GM21529 (cell line): Measurements from ENCODE around the gene USP24.
"Not testable (repeated sequence)": the region's sequence is repeated elsewhere in the genome, so short reads cannot be mapped to it uniquely, and the experiment has no call there.

Experiments used
- ATAC-seq: cut with Tn5 transposase; IDR thresholded peaks from one replicate; pipeline ENCODE4 v1.9.1; 2021; ENCODE audit not compliant: unreplicated experiment

USP24 gene

DNA sequence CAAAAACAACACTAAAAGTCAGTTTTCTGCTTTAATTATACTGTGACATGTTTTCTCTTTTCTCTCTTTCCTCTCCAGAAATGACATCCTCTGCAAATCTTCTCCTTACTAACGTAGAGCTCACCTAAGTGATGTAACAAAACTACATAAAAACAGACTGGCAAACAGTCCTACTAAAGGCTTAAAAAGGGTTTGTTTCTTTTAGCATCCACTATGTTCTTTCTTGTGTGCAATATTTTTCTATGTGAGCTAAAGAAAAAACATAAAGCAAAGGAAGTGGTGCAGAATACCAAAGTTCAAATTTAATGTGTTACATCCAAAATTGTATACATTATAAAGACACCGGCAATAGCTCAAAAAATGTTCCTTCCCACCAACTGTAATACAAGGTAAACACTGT lies 14.5 kb downstream of the USP24 start:
- ATAC-seq = no peak

GRCh38 chr1:55199735-55200134 lies 15.4 kb downstream of the USP24 start:
- not testable (repeated sequence) for ATAC-seq

GRCh38 chr1:55198044-55198443 lies 17.1 kb downstream of the USP24 start:
- no peak for ATAC-seq

DNA sequence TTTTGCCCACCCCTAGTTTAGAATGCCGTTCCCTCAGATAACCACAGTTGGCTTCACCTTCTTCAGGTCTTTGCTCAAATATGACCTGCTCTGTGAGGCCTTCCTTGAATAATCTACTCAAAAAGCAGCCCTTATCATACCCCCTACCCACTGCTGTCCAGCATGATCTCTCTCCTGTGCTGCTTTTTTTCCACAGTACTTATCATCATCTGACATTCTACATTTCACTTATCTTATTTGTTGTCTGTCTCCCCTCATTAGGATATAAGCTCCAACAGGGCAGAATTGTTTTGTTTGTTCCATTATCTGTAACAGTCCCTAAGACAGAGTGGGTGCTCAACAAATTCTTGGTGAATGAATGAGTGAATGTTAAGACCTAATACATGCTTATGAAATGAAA lies 18.1 kb downstream of the USP24 start:
- ATAC-seq = no peak

GRCh38 chr1:55196433-55197035 lies 18.6 kb downstream of the USP24 start:
- no peak for ATAC-seq

- ATAC-seq = no peak
These were observed 19.5 kb downstream of the USP24 start for GRCh38 chr1:55195521-55196233.

DNA sequence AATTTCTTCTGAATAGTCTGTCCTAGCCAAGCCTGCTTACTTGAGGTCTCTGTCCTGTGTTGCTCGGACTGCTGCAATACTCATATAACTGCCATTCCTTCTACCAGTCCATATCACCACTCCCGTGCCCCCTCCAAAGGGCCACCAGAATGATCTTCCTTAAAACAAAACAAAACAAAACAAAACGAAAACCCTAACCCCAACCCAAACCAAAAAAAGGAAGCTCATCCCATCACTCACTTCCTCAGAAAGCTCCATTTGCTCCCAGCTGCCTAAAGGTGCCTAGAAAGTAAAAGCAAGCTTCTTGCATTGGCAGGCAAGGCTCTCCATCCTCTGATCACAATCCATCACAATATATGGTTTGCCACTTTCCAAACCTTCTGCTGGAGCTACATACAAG lies 20.3 kb downstream of the USP24 start:
- no peak for ATAC-seq

DNA sequence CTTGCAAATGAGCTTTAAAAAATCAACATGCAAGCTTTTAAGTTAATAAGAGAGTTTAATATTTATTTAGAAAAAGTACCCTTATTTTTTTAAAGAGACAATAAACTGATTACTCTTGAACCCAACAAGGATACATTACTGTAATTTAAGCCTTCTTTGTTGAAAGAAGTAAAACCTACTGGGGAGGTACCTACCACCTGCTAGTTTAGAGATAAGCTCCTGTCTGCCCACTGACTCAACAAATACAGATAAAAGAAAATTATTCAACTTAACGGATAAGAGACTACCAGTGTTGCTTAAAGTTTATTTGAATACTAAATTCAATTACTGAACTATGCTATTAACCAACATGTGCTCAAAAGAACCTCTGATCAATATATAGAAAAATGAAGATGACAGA lies 23.1 kb downstream of the USP24 start:
- no peak for ATAC-seq

DNA sequence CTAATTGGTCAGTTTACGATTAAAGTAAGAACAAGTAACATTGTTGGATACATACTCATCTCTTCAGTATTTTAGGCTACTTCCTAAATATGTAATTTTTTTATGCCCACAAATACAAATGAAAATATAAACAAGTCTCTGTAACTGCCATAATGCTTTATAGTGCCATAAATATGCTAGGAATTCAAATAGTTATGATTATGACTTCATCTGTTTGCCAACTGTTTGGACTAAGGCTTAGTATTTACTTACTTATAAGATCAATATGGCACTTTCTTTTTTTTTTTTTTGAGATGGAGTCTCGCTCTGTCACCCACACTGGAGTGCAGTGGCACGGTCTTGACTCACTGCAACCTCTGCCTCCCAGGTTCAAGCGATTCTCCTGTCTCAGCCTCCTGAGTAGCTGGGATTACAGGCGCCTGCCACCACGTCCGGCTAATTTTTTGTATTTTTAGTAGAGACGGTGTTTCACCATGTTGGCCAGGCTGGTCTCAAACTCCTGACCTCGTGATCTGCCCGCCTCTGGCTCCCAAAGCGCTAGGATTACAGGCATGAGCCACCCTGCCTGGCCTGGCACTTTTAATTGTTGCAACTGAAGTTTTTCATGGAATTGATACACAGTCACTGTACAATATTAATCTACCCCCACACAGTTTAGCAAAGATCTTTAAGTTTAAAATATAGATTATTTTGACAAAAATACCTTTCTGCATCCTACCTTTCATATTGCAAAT lies 23.8 kb downstream of the USP24 start:
- ATAC-seq = not testable (repeated sequence)

GRCh38 chr1:55190109-55190508 lies 25.1 kb downstream of the USP24 start:
- ATAC-seq = no peak

- no peak for ATAC-seq
These were observed 26.3 kb downstream of the USP24 start for GRCh38 chr1:55188909-55189308.

- no peak for ATAC-seq
These were observed 29.3 kb downstream of the USP24 start for GRCh38 chr1:55185832-55186231.

- no peak for ATAC-seq
These were observed 30.3 kb downstream of the USP24 start for GRCh38 chr1:55184859-55185258.

GRCh38 chr1:55181666-55182065 lies 33.5 kb downstream of the USP24 start:
- ATAC-seq = no peak

DNA sequence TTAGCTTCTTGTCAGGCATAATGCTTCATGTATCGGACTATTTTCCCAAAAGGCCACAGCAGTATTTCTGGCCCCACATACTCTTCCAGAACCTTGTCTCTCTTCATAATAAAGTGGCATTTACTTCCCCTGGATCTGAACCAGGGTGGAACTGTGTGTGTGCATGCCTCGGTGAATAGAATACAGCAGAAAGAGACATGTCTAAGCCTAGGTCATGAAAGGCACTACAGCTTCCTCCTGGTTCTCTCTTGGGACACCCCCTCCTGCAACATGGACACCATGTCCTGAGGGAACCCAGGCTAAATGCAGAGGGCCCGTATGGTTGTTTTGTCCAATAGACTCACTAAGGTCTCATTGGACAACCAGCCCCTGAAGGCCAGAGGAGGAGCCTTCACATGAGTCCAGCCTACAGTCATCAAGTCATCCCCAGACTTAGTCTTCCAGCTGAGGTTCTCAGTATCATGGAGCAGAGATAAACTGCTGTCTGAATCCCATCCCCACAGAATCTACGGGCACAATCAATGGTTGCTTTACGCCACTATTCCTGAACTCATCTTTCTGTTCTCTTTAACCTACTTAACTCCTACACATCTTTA lies 35.0 kb downstream of the USP24 start:
- no peak for ATAC-seq

- no peak for ATAC-seq
These were observed 35.9 kb downstream of the USP24 start for GRCh38 chr1:55179177-55179835.

- ATAC-seq = no peak
These were observed 42.5 kb downstream of the USP24 start for GRCh38 chr1:55172687-55173086.

DNA sequence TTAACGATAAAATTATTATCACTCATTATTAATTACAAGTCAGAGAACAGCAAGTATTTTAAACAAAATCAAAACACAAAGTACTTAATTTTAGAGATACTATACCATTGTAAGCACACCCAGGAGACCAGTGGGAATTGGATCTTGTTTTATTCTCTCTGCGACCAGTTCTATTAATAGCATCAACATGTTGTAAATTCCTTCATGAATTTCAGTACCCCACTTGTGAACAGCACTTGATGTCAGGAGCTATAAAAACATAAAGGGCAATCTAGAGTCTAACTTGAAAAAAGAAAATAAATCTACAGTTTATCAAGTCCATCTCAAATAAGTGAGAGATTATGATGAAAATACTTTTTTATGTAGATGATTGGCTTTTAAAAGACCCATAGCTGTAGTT lies 42.9 kb downstream of the USP24 start:
- no peak for ATAC-seq

- ATAC-seq = no peak
These were observed 43.5 kb downstream of the USP24 start for GRCh38 chr1:55171694-55172093.

DNA sequence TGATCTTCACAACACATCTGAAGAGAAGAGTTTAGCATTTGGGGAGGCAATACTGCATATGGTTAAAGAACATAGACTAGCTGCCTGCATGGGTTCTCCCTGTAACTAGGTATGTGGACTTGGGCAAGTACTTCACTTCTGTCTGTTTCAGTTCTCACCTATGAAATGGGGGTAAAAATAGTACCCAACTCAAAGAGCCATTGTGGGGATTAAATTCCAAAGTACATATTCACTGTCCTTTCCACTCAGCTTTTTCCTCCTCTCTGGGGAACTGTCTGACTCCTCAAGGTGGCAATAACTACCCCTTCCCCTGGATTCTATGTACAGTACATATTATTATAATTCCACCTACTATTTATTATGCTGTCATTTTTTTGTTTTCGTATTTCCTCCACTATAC lies 44.7 kb downstream of the USP24 start:
- ATAC-seq = no peak

- ATAC-seq = no peak
These were observed 46.0 kb downstream of the USP24 start for GRCh38 chr1:55169126-55169525.
